H1 (cell line): Measurements from ENCODE around the gene SLC35D2. TPM values are rescaled to one million over a fixed set of nuclear protein-coding genes. Genes with fewer than 3 reads are reported as not detected.

ENCODE experiments used
- CTCF ChIA-PET: fragments of 300-600 bp; sonication (Branson Sonifier 250); formaldehyde crosslinking; loops from one replicate; lab custom pipeline; 2021; ENCODE audit not compliant: partially characterized antibody; lab: Charles Lee
- POLR2A ChIA-PET: fragments of 300-600 bp; sonication (Branson Sonifier 250); formaldehyde crosslinking; loops from one replicate; lab custom pipeline; 2021; ENCODE audit warnings: inconsistent platforms; ENCODE audit not compliant: partially characterized antibody; lab: Charles Lee
- DNase-seq, 2 experiments: peaks; one replicate each; pipeline versions ENCODE4 v3.0.0 to v3.0.0-alpha.2; 2010 to 2022; ENCODE audit warnings: low spot score in 2 of 2, low read depth in 1 of 2, mixed read lengths in 1 of 2
- FAIRE-seq: peaks from 2 replicates; lab custom pipeline; 2011; peaks lifted over from hg19 to GRCh38; lab: Jason Lieb, UNC
- H2AFZ ChIP-seq: 2 replicates; pipeline ENCODE4 v1.8.1; 2012; ENCODE audit warnings: low read length, inconsistent platforms
- H2AK5ac ChIP-seq: 2 replicates; pipeline ENCODE4 v1.6.1; 2013; ENCODE audit warnings: low read depth, low read length
- H2BK120ac ChIP-seq: replicated peaks from 2 replicates; pipeline ENCODE3; 2013; ENCODE audit warnings: low read depth, low read length, inconsistent platforms
- H2BK12ac ChIP-seq: 2 replicates; pipeline ENCODE4 v1.6.1; 2013; ENCODE audit warnings: low read depth, low read length
- H2BK15ac ChIP-seq: 2 replicates; pipeline ENCODE4 v1.6.1; 2013; ENCODE audit warnings: low read length
- H2BK20ac ChIP-seq: 2 replicates; pipeline ENCODE4 v1.6.1; 2013; ENCODE audit warnings: low read length
- H2BK5ac ChIP-seq: 2 replicates; pipeline ENCODE4 v1.6.1; 2013; ENCODE audit warnings: low read depth, low read length
- H3K14ac ChIP-seq: 2 replicates; pipeline ENCODE4 v1.6.1; 2013; ENCODE audit warnings: inconsistent platforms; ENCODE audit not compliant: insufficient read length
- H3K18ac ChIP-seq: 2 replicates; pipeline ENCODE4 v1.6.1; 2013; ENCODE audit warnings: low read length; ENCODE audit errors: extremely low read depth
- H3K23ac ChIP-seq: 2 replicates; pipeline ENCODE4 v1.6.1; 2013; ENCODE audit warnings: inconsistent platforms; ENCODE audit not compliant: insufficient read length
- H3K23me2 ChIP-seq: 2 replicates; pipeline ENCODE4 v1.6.1; 2013; ENCODE audit warnings: low read depth, low read length
- H3K27ac ChIP-seq: 2 replicates; pipeline ENCODE4 v1.6.1; 2011; ENCODE audit warnings: low read depth, low read length, inconsistent platforms
- H3K27me3 ChIP-seq, 4 experiments: replicated peaks in 1 of 4; 1 replicate in 1 of 4; 2 replicates in 3 of 4; pipeline versions ENCODE4 v1.6.1 to v1.8.1; 2011 to 2013; ENCODE audit warnings: low read length in 3 of 4, mild to moderate bottlenecking in 3 of 4, inconsistent platforms in 2 of 4, mixed read lengths in 2 of 4, moderate library complexity in 1 of 4; ENCODE audit not compliant: control insufficient read depth in 3 of 4, insufficient read depth in 3 of 4; ENCODE audit errors: extremely low read depth in 1 of 4
- H3K36me3 ChIP-seq, 4 experiments: 2 replicates each; pipeline versions ENCODE4 v1.6.1 to v1.8.1; 2011 to 2013; ENCODE audit warnings: mild to moderate bottlenecking in 4 of 4, low read length in 3 of 4, moderate library complexity in 2 of 4, control low read depth in 1 of 4, inconsistent platforms in 1 of 4; ENCODE audit not compliant: insufficient read depth in 4 of 4, control insufficient read depth in 2 of 4
- H3K4ac ChIP-seq: replicated peaks from 2 replicates; pipeline ENCODE3; 2013; ENCODE audit warnings: low read length, low read depth, mixed read lengths, inconsistent platforms; ENCODE audit not compliant: insufficient read length
- H3K4me1 ChIP-seq, 4 experiments: replicated peaks in 1 of 4; 1 replicate in 1 of 4; 2 replicates in 3 of 4; pipeline versions ENCODE4 v1.6.1 to v1.8.1; 2011 to 2013; ENCODE audit warnings: low read length in 3 of 4, inconsistent platforms in 2 of 4, mixed read lengths in 1 of 4; ENCODE audit not compliant: insufficient read depth in 4 of 4, control insufficient read depth in 3 of 4
- H3K4me2 ChIP-seq, 2 experiments: 2 replicates each; pipeline versions ENCODE4 v1.6.1 to v1.8.1; 2011 to 2013; ENCODE audit warnings: low read depth in 2 of 2, low read length in 2 of 2, control low read depth in 1 of 2, inconsistent platforms in 1 of 2, mild to moderate bottlenecking in 1 of 2; ENCODE audit not compliant: insufficient read depth in 1 of 2
- H3K4me3 ChIP-seq, 4 experiments: fragments of 200-600, 300-600 bp in 1 of 4; sonication (generic), shearing (Covaris generic), sonication (Bioruptor Twin) in 1 of 4; 2 replicates each; pipeline versions ENCODE4 v1.5.1 to v1.8.1; 2011 to 2016; ENCODE audit warnings: low read length in 4 of 4, low read depth in 3 of 4, control low read depth in 2 of 4, inconsistent platforms in 2 of 4, mild to moderate bottlenecking in 2 of 4, mixed read lengths in 1 of 4, moderate library complexity in 1 of 4; ENCODE audit not compliant: insufficient read depth in 2 of 4; ENCODE audit errors: extremely low read depth in 1 of 4
- H3K56ac ChIP-seq: replicated peaks from 2 replicates; pipeline ENCODE3; 2013; ENCODE audit warnings: low read depth, mild to moderate bottlenecking, mixed read lengths, low read length, inconsistent platforms; ENCODE audit not compliant: insufficient read length
- H3K79me1 ChIP-seq: 2 replicates; pipeline ENCODE4 v1.6.1; 2013; ENCODE audit warnings: low read depth, low read length, control low read depth
- H3K79me2 ChIP-seq, 2 experiments: 2 replicates each; pipeline versions ENCODE4 v1.6.1 to v1.8.1; 2012 to 2013; ENCODE audit warnings: low read length in 2 of 2, mild to moderate bottlenecking in 2 of 2, inconsistent platforms in 1 of 2; ENCODE audit not compliant: insufficient read depth in 2 of 2, control insufficient read depth in 1 of 2
- H3K9ac ChIP-seq, 4 experiments: replicated peaks in 1 of 4; 1 replicate in 1 of 4; 2 replicates in 3 of 4; pipeline versions ENCODE4 v1.6.1 to v1.8.1; 2011 to 2013; ENCODE audit warnings: low read depth in 3 of 4, low read length in 3 of 4, control low read depth in 2 of 4, mild to moderate bottlenecking in 2 of 4, moderate library complexity in 2 of 4, inconsistent platforms in 1 of 4; ENCODE audit errors: extremely low read depth in 1 of 4
- H3K9me3 ChIP-seq, 2 experiments: 2 replicates each; pipeline versions ENCODE4 v1.6.1 to v1.8.1; 2012 to 2013; ENCODE audit warnings: mild to moderate bottlenecking in 2 of 2, moderate library complexity in 2 of 2, control low read depth in 1 of 2, inconsistent platforms in 1 of 2, low read depth in 1 of 2, low read length in 1 of 2, mixed read lengths in 1 of 2; ENCODE audit not compliant: insufficient read depth in 2 of 2
- H4K20me1 ChIP-seq, 2 experiments: replicated peaks in 1 of 2; 2 replicates each; pipeline versions ENCODE3 to v1.8.1; 2011 to 2013; ENCODE audit warnings: inconsistent platforms in 2 of 2, low read length in 2 of 2, mild to moderate bottlenecking in 1 of 2; ENCODE audit not compliant: insufficient read depth in 2 of 2, control insufficient read depth in 1 of 2
- H4K5ac ChIP-seq: 2 replicates; pipeline ENCODE4 v1.6.1; 2013; ENCODE audit warnings: low read length, low read depth, mixed read lengths, inconsistent platforms; ENCODE audit not compliant: insufficient read length
- H4K8ac ChIP-seq: 2 replicates; pipeline ENCODE4 v1.8.0; 2013; ENCODE audit warnings: mild to moderate bottlenecking, moderate library complexity, low read length, inconsistent platforms; ENCODE audit not compliant: insufficient read depth; ENCODE audit errors: extremely low read depth
- H4K91ac ChIP-seq: replicated peaks from 2 replicates; pipeline ENCODE3; 2013; ENCODE audit warnings: low read length, mixed read lengths, inconsistent platforms; ENCODE audit not compliant: insufficient read length
- CBX8 ChIP-seq: fragments of 300-800, 300-1000 bp; sonication (generic); IDR thresholded peaks from 2 replicates; pipeline ENCODE4 v1.7.1; 2016; ENCODE audit warnings: low read depth, low read length, borderline replicate concordance
- CHD2 ChIP-seq: IDR thresholded peaks from 2 replicates; pipeline ENCODE4 v1.6.1; 2012; ENCODE audit warnings: low read length, improper control_type of control experiment
- CREB1 ChIP-seq: IDR thresholded peaks from 2 replicates; pipeline ENCODE4 v1.6.1; 2012; ENCODE audit warnings: inconsistent platforms
- TAF7 ChIP-seq: optimal IDR thresholded peaks from 2 replicates; pipeline ENCODE3; 2011; ENCODE audit warnings: low read depth, mild to moderate bottlenecking, inconsistent platforms, low read length, moderate library complexity, borderline replicate concordance
- TBP ChIP-seq: IDR thresholded peaks from 2 replicates; pipeline ENCODE4 v1.6.1; 2011; ENCODE audit warnings: low read depth, low read length, improper control_type of control experiment
- TEAD4 ChIP-seq: IDR thresholded peaks from 2 replicates; pipeline ENCODE4 v1.6.1; 2012; ENCODE audit warnings: low read depth, low read length, inconsistent platforms, mixed read lengths
- WGBS, 2 experiments: shearing (Covaris generic) in 1 of 2; methylation state at CpG; one replicate each; pipeline versions ENCODE4 v1.1.6 to v1.1.7; 2013 to 2015; ENCODE audit warnings: low lambda C conversion rate in 2 of 2, mixed read lengths in 2 of 2, inconsistent platforms in 1 of 2, low coverage in 1 of 2, missing lambda C conversion rate in 1 of 2; ENCODE audit not compliant: insufficient replicate concordance in 2 of 2, insufficient coverage in 1 of 2, insufficient read length in 1 of 2; ENCODE audit errors: extremely low coverage in 1 of 2, missing lambda C conversion rate in 1 of 2; 5-methylcytosine and 5-hydroxymethylcytosine counted together
- polyA plus RNA-seq, 7 experiments: library from polyadenylated mRNA; depleted of rRNA in 3 of 7; stranded (reverse) in 5 of 7; unstranded in 2 of 7; fragments of >200 nt in 5 of 7; fragments of 200-250 nt in 2 of 7; gene quantifications; 1 replicate in 5 of 7; 2 replicates in 1 of 7; 4 replicates in 1 of 7; pipeline versions ENCODE4 v1.2.1 to v1.2.3, GENCODE V29; 2011 to 2013; ENCODE audit warnings: missing spikeins in 2 of 7, mixed read lengths in 2 of 7
- total RNA-seq: library from RNA; stranded (reverse); fragmentation: NEBNext Ultra II Directional; extraction: Animal tissue kit (Norgen Biotek cat#: 25700); gene quantifications from 2 replicates; pipeline ENCODE4 v1.2.1, GENCODE V29; 2021
- TF ChIP-seq, protein P1 (sequence below): IDR thresholded peaks from 2 replicates; pipeline ENCODE4 v1.6.1; 2012; ENCODE audit warnings: inconsistent platforms
- TF ChIP-seq, protein P2 (sequence below): IDR thresholded peaks from 2 replicates; pipeline ENCODE4 v1.6.1; 2011; ENCODE audit warnings: low read length, improper control_type of control experiment
- TF ChIP-seq, protein P3 (sequence below), 3 experiments: IDR thresholded peaks; 1 replicate in 2 of 3; 2 replicates in 1 of 3; pipeline versions ENCODE4 v1.5.1 to v1.6.1; 2011; ENCODE audit warnings: low read length in 3 of 3, mild to moderate bottlenecking in 3 of 3, inconsistent platforms in 2 of 3, low read depth in 1 of 3, moderate library complexity in 1 of 3; ENCODE audit not compliant: insufficient read depth in 1 of 3; ENCODE audit errors: control extremely low read depth in 1 of 3

The SLC35D2 gene
- total and polyA plus RNA-seq, 2 of the 8 experiments (the other 6 are each of a cell fraction or from before 2014, with no cell fraction given) = 9.6 to 11.5 TPM

DNA sequence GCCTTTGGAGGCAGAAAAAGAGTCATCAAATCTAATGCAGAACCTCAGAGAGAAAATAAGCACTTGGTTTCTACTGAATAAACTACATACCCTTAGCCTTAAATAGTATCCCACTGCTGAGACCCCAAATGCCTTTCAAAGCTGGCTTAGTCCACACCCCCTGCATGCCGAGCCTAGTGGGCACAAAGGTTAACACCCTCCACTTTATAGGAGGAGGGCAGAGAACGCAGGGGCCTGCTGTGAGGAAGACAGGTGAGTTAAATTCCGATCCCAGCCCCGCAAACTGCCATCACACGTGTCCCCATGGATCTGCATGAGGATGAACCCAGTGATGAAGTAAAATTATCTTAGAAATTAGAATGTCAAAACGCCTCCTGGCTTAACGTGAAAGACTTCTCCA, 62.0 kb downstream of the SLC35D2 start:
- H4K91ac ChIP-seq = no peak overlapping the region
- no peaks in the 10 kb centered on the region for H4K20me1 ChIP-seq
- H4K8ac ChIP-seq = no peak overlapping the region
- no peak overlapping the region for H2BK15ac ChIP-seq
- no peak overlapping the region for H3K18ac ChIP-seq
- peaks cover 0 to 10% (median 6%) of the 10 kb centered on the region in 4 experiments; a peak in 4 of 7 replicates for H3K4me1 ChIP-seq
- H3K4me2 ChIP-seq = peak overlapping the region in 1 of 2 experiments; percentile 28; a peak in 1 of 4 replicates
- no peak overlapping the region for H3K14ac ChIP-seq
- POLR2A ChIA-PET = no interaction called here
- H3K36me3 ChIP-seq = no peaks in the 10 kb centered on the region
- no peak overlapping the region for H3K56ac ChIP-seq
- no peak overlapping the region for H4K5ac ChIP-seq
- TF ChIP-seq CHD2 = no peak
- TF ChIP-seq TEAD4 = no peak
- no peak for TF ChIP-seq TBP
- no peak for TF ChIP-seq TAF7
- TF ChIP-seq, protein P1, sequence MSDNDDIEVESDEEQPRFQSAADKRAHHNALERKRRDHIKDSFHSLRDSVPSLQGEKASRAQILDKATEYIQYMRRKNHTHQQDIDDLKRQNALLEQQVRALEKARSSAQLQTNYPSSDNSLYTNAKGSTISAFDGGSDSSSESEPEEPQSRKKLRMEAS = no peak
- TF ChIP-seq CREB1 = no peak
- TF ChIP-seq, protein P2, sequence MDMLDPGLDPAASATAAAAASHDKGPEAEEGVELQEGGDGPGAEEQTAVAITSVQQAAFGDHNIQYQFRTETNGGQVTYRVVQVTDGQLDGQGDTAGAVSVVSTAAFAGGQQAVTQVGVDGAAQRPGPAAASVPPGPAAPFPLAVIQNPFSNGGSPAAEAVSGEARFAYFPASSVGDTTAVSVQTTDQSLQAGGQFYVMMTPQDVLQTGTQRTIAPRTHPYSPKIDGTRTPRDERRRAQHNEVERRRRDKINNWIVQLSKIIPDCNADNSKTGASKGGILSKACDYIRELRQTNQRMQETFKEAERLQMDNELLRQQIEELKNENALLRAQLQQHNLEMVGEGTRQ = no peak
- no peak for TF ChIP-seq CBX8
- TF ChIP-seq, protein P3, sequence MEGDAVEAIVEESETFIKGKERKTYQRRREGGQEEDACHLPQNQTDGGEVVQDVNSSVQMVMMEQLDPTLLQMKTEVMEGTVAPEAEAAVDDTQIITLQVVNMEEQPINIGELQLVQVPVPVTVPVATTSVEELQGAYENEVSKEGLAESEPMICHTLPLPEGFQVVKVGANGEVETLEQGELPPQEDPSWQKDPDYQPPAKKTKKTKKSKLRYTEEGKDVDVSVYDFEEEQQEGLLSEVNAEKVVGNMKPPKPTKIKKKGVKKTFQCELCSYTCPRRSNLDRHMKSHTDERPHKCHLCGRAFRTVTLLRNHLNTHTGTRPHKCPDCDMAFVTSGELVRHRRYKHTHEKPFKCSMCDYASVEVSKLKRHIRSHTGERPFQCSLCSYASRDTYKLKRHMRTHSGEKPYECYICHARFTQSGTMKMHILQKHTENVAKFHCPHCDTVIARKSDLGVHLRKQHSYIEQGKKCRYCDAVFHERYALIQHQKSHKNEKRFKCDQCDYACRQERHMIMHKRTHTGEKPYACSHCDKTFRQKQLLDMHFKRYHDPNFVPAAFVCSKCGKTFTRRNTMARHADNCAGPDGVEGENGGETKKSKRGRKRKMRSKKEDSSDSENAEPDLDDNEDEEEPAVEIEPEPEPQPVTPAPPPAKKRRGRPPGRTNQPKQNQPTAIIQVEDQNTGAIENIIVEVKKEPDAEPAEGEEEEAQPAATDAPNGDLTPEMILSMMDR (IDR thresholded peaks at IDR 0.05; ENCODE audit: control extremely low read depth in 1 of 3, insufficient read depth in 1 of 3, low read depth in 1 of 3, low read length in 3 of 3) = no peak
- TF ChIP-seq, all 59 proteins: peak for 0
- Histone ChIP-seq H3K27ac (no peak overlapping the region), H3K4me3 (no peak overlapping the region), H2BK20ac (no peak overlapping the region), H3K79me1 (no peaks in the 10 kb centered on the region), H3K79me2 (no peaks in the 10 kb centered on the region), H3K9ac (no peak overlapping the region), H2BK12ac (no peak overlapping the region), H3K4ac (no peak overlapping the region), H2BK120ac (no peak overlapping the region), H2BK5ac (no peak overlapping the region), H2AFZ (no peak overlapping the region), H2AK5ac (no peak overlapping the region), H3K23me2 (no peaks in the 10 kb centered on the region), H3K23ac (no peak overlapping the region), H3K9me3 (no peaks in the 10 kb centered on the region), H3K27me3 (no peaks in the 10 kb centered on the region)
- peak; percentile 60 for FAIRE-seq
- WGBS, 2 experiments = 52% methylated on average over 7 of the region's 7 CpGs; no CpG with 5 or more reads in 1 of the 2 experiments
- DNase-seq = no peak
- CTCF ChIA-PET = interaction anchor here (1.0 to 9.7 kb wide), 4 partner anchors 11 to 201 kb away, joined by 3 to 91 read pairs (median 6); no protein-coding TSS in a partner anchor
